Lung (tissue), 12 donors: ENCODE data around the gene PDE1C. TPM values are rescaled to one million over a fixed set of nuclear protein-coding genes. Genes with fewer than 3 reads are reported as not detected.

Experiments used
- ATAC-seq: fragments of 200-7000 bp; cut with Tn5 transposase; one replicate; pipeline ENCODE4 v1.9.1; 2020; ENCODE audit warnings: moderate number of reproducible peaks; ENCODE audit not compliant: insufficient read depth, low FRiP score
- DNase-seq, 3 donors: peaks; one replicate each; pipeline ENCODE4 v3.0.0-alpha.2; 2013 to 2017
- H3K27ac ChIP-seq, 2 donors: one replicate each; pipeline ENCODE4 v1.5.1; 2013; ENCODE audit warnings: mild to moderate bottlenecking in 2 of 2, moderate library complexity in 2 of 2, control low read depth in 1 of 2, inconsistent platforms in 1 of 2, low read depth in 1 of 2, low read length in 1 of 2
- H3K27me3 ChIP-seq, 3 donors: one replicate each; pipeline ENCODE4 v1.5.1; 2013; ENCODE audit warnings: low read length in 2 of 3; ENCODE audit not compliant: control insufficient read depth in 3 of 3, insufficient read depth in 3 of 3
- H3K36me3 ChIP-seq, 4 donors: one replicate each; pipeline ENCODE4 v1.5.1; 2013; ENCODE audit warnings: low read length in 4 of 4, mild to moderate bottlenecking in 1 of 4, moderate library complexity in 1 of 4; ENCODE audit not compliant: control insufficient read depth in 4 of 4, insufficient read depth in 4 of 4
- H3K4me1 ChIP-seq, 5 donors: one replicate each; pipeline ENCODE4 v1.5.1; 2013; ENCODE audit warnings: low read length in 5 of 5, mild to moderate bottlenecking in 2 of 5, moderate library complexity in 1 of 5; ENCODE audit not compliant: control insufficient read depth in 5 of 5, insufficient read depth in 5 of 5
- H3K4me3 ChIP-seq: one replicate; pipeline ENCODE4 v1.5.1; 2013; ENCODE audit warnings: mild to moderate bottlenecking, control low read depth, moderate library complexity
- H3K9ac ChIP-seq, 2 donors: one replicate each; pipeline ENCODE4 v1.5.1; 2013; ENCODE audit warnings: low read length in 2 of 2, control low read depth in 1 of 2; ENCODE audit not compliant: insufficient read depth in 1 of 2
- H3K9me3 ChIP-seq, 4 donors: one replicate each; pipeline ENCODE4 v1.5.1; 2013; ENCODE audit warnings: low read length in 3 of 4, mild to moderate bottlenecking in 1 of 4, moderate library complexity in 1 of 4; ENCODE audit not compliant: control insufficient read depth in 4 of 4, insufficient read depth in 3 of 4
- WGBS, 2 donors: extraction: QIAGEN DNeasy Blood & Tissue Kit; methylation state at CpG; one replicate each; pipeline ENCODE4 v1.1.7; 2013; 5-methylcytosine and 5-hydroxymethylcytosine counted together
- polyA plus RNA-seq, 2 donors: library from polyadenylated mRNA; stranded (reverse); fragments of 200-250 nt; gene quantifications; one replicate each; pipeline ENCODE4 v1.2.1, GENCODE V29; 2013
- total RNA-seq, 2 donors: library from RNA; depleted of rRNA in 1 of 2; stranded (reverse); fragments of >200 nt in 1 of 2; gene quantifications; one replicate each; pipeline ENCODE4 v1.2.1, GENCODE V29; 2014 to 2021
- TF ChIP-seq, protein P1 (sequence below): IDR thresholded peaks from 2 replicates; pipeline ENCODE4 v1.5.1; 2012; ENCODE audit warnings: mild to moderate bottlenecking; ENCODE audit errors: control extremely low read depth, extremely low read depth
- donor health status: control.
- donor health status: control.
- donor health status: Bipolar disorder and iron deficiency.
- donor health status: healthy.
- donor health status: DM: yes; HTN: yes; CAD: no.

Gene PDE1C
- total and polyA plus RNA-seq, 4 donors, result 1.9 to 14.3 (median 6.1) TPM

DNA sequence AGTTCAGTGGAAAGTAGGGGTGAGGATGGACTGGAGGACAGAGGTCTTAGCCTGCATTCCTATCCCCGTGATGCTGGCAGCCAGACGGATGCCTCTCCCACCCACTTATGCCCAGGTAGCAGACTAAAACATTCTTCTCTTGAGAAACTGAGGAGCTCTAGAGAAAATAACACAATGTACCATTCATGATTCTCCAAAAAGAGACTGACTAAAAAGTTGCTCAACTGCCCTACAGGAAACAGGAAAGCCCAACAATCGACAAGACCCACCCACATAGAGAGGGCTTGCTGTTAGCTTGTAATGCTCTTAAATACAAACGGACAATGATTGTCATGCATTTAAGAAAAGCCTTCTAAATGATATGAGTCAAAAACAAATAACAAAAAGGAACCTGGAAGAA is 33.2 kb upstream of the PDE1C start:
- H3K36me3 ChIP-seq, result no peaks in the 10 kb centered on the region
- WGBS, 2 donors, result 56 to 78% methylated on average over 4 of the region's 4 CpGs
- no peak overlapping the region for H3K9ac ChIP-seq
- ATAC-seq (no peak), DNase-seq (no peak)
- H3K4me1 ChIP-seq, result peaks cover 0 to 16% (median 0%) of the 10 kb centered on the region in 5 donors
- no peak overlapping the region for H3K4me3 ChIP-seq
- H3K9me3 ChIP-seq, result no peaks in the 10 kb centered on the region
- TF ChIP-seq, protein P1, sequence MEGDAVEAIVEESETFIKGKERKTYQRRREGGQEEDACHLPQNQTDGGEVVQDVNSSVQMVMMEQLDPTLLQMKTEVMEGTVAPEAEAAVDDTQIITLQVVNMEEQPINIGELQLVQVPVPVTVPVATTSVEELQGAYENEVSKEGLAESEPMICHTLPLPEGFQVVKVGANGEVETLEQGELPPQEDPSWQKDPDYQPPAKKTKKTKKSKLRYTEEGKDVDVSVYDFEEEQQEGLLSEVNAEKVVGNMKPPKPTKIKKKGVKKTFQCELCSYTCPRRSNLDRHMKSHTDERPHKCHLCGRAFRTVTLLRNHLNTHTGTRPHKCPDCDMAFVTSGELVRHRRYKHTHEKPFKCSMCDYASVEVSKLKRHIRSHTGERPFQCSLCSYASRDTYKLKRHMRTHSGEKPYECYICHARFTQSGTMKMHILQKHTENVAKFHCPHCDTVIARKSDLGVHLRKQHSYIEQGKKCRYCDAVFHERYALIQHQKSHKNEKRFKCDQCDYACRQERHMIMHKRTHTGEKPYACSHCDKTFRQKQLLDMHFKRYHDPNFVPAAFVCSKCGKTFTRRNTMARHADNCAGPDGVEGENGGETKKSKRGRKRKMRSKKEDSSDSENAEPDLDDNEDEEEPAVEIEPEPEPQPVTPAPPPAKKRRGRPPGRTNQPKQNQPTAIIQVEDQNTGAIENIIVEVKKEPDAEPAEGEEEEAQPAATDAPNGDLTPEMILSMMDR, result no peak
- H3K27ac ChIP-seq, result no peak overlapping the region
- no peaks in the 10 kb centered on the region for H3K27me3 ChIP-seq

DNA sequence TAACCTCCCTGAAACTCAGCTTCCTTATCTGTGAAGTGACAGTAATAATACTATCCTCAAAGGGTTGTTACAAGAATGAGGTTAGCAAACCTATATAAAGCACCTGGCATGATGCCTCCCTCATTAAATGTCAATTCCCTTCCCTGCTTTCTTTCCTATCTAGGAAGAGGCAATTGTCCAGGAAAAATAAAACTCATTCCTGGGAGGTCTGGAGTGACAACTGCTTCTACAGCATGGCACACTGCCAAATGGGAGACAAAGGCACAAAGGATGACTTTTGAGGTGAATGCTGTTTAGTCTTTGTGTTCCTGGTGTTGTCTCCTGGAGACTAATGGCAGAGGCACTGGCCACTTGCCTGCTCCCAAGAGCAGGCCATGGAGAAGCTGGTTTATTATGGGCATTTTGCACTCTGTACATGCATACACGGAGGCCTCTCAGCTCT is 32.2 kb upstream of the PDE1C start:
- H3K27ac ChIP-seq, result peak overlapping the region in 1 of 2 donors; percentile 66
- TF ChIP-seq, protein P1, result no peak
- H3K9ac ChIP-seq, result no peak overlapping the region
- H3K4me1 ChIP-seq, result peaks cover 0 to 16% (median 0%) of the 10 kb centered on the region in 5 donors
- DNase-seq (no peak), ATAC-seq (no peak)
- 78 to 88% methylated on average over 1 of the region's 1 CpG for WGBS, 2 donors
- H3K27me3 ChIP-seq, result no peaks in the 10 kb centered on the region
- no peaks in the 10 kb centered on the region for H3K9me3 ChIP-seq
- H3K36me3 ChIP-seq, result no peaks in the 10 kb centered on the region
- no peak overlapping the region for H3K4me3 ChIP-seq

DNA sequence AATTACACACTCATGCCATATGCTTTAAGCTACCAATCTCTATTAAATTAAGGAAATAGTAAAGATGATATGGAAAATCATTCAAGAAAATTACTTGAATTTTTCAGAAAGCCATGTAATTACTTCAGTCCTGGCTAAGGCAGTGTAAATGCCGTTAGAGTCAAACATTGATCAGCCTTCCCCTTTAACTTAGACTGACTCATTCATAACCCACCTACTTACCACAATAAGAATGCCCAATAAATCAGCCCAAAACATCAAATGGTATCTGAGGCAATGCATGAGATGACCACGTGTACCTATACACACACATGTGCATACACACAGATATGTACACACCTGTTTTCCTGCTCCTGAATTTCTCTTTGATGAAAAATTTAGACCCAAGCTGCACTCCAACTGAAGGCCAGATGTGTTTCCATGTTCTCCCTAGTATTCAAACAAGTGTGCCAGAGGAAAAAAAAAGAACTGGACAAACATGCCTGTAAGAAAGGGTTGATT is 30.2 kb upstream of the PDE1C start:
- 91 to 96% methylated on average over 2 of the region's 2 CpGs for WGBS, 2 donors
- no peaks in the 10 kb centered on the region for H3K27me3 ChIP-seq
- H3K4me3 ChIP-seq, result no peak overlapping the region
- H3K4me1 ChIP-seq, result peaks cover 0 to 16% (median 0%) of the 10 kb centered on the region in 5 donors
- TF ChIP-seq, protein P1, result no peak
- H3K9ac ChIP-seq, result no peak overlapping the region
- no peaks in the 10 kb centered on the region for H3K36me3 ChIP-seq
- H3K27ac ChIP-seq, result no peak overlapping the region
- no peak for ATAC-seq
- no peak for DNase-seq
- no peaks in the 10 kb centered on the region for H3K9me3 ChIP-seq

GRCh38 chr7:32094516-32094915 is 24.3 kb upstream of the PDE1C start:
- no peak for DNase-seq
- 89 to 92% methylated on average over 4 of the region's 4 CpGs for WGBS, 2 donors
- H3K27me3 ChIP-seq, result no peaks in the 10 kb centered on the region
- no peaks in the 10 kb centered on the region for H3K36me3 ChIP-seq
- no peak overlapping the region for H3K9ac ChIP-seq
- H3K4me3 ChIP-seq, result no peak overlapping the region
- H3K27ac ChIP-seq, result peak overlapping the region in 1 of 2 donors; percentile 69
- ATAC-seq, result no peak
- TF ChIP-seq, protein P1, result no peak
- no peaks in the 10 kb centered on the region for H3K9me3 ChIP-seq
- peaks cover 0 to 17% (median 0%) of the 10 kb centered on the region in 5 donors for H3K4me1 ChIP-seq
